ENCODE measurements around the gene MEP1A.

- TF ChIP-seq CTCF (IDR thresholded peaks at IDR 0.05 in 8 of 11, conservative IDR thresholded peaks at IDR 0.05 in 3 of 11) (no peak), POLR2A (IDR thresholded peaks at IDR 0.05) (no peak), POLR2AphosphoS5 (IDR thresholded peaks at IDR 0.05) (no peak)
Observed at GRCh38 chr6:46756469-46757213, 36.5 kb upstream of the MEP1A start.

Measured in spleen (tissue), 7 donors.